Measurements from ENCODE around the gene IER5L.

The IER5L gene

GRCh38 chr9:129181246-129181645 lies 3.2 kb upstream of the IER5L start (continued):
- TF ChIP-seq OSR1 (CRISPR knock-in tag; IDR thresholded peaks at IDR 0.05) (no peak), ZC3H10 (CRISPR knock-in tag; IDR thresholded peaks at IDR 0.05) (no peak), ARNTL (CRISPR knock-in tag; IDR thresholded peaks at IDR 0.05; ENCODE audit: borderline replicate concordance, low read depth) (no peak)

GRCh38 chr9:129178568-129179382 lies 714 bp upstream of the IER5L start:
- TF ChIP-seq TOX (CRISPR knock-in tag; IDR thresholded peaks at IDR 0.05; ENCODE audit: borderline replicate concordance): no peak
- no peak for TF ChIP-seq ISL1 (CRISPR knock-in tag; IDR thresholded peaks at IDR 0.05)
- TF ChIP-seq TSHZ2 (CRISPR knock-in tag; IDR thresholded peaks at IDR 0.05): no peak
- no peak for TF ChIP-seq RARB (CRISPR knock-in tag; IDR thresholded peaks at IDR 0.05)
- TF ChIP-seq GLIS3 (CRISPR knock-in tag; IDR thresholded peaks at IDR 0.05): no peak
- no peak for TF ChIP-seq CREB5 (CRISPR knock-in tag; IDR thresholded peaks at IDR 0.05; ENCODE audit: low read depth)
- no peak for TF ChIP-seq TCF4 (CRISPR knock-in tag; IDR thresholded peaks at IDR 0.05; ENCODE audit: borderline replicate concordance)
- no peak for TF ChIP-seq SNAI2 (CRISPR knock-in tag; IDR thresholded peaks at IDR 0.05)
- no peak for TF ChIP-seq ZNF70 (CRISPR knock-in tag; IDR thresholded peaks at IDR 0.05)
- no peak for TF ChIP-seq PATZ1 (CRISPR knock-in tag; IDR thresholded peaks at IDR 0.05; ENCODE audit: borderline replicate concordance)
- TF ChIP-seq ESRRG (CRISPR knock-in tag; IDR thresholded peaks at IDR 0.05): no peak
- TF ChIP-seq ZFP30 (CRISPR knock-in tag; IDR thresholded peaks at IDR 0.05): no peak
- no peak for TF ChIP-seq POU6F1 (CRISPR knock-in tag; IDR thresholded peaks at IDR 0.05; ENCODE audit: borderline replicate concordance, low read depth)
- TF ChIP-seq ZFP3 (CRISPR knock-in tag; IDR thresholded peaks at IDR 0.05): no peak
- no peak for TF ChIP-seq BACH2 (CRISPR knock-in tag; IDR thresholded peaks at IDR 0.05; ENCODE audit: borderline replicate concordance)
- TF ChIP-seq CSRNP3 (CRISPR knock-in tag; IDR thresholded peaks at IDR 0.05): no peak
- no peak for ATAC-seq

GRCh38 chr9:129177443-129177790 lies 644 bp downstream of the IER5L start:
- ATAC-seq: no peak
- no peak for TF ChIP-seq SNAI2 (CRISPR knock-in tag; IDR thresholded peaks at IDR 0.05)
- TF ChIP-seq CSRNP3 (CRISPR knock-in tag; IDR thresholded peaks at IDR 0.05): no peak
- no peak for TF ChIP-seq ZNF70 (CRISPR knock-in tag; IDR thresholded peaks at IDR 0.05)
- TF ChIP-seq TOX (CRISPR knock-in tag; IDR thresholded peaks at IDR 0.05; ENCODE audit: borderline replicate concordance): no peak
- no peak for TF ChIP-seq OSR1 (CRISPR knock-in tag; IDR thresholded peaks at IDR 0.05)
